Astrocyte (in vitro differentiated cells and primary cell): ENCODE results near the gene ARL9. TPM values are rescaled to one million over a fixed set of nuclear protein-coding genes. Genes with fewer than 3 reads are reported as not detected.

Experiments
- DNase-seq: peaks from one replicate; pipeline ENCODE4 v3.0.0-alpha.2; 2010; ENCODE audit warnings: low read depth
- FAIRE-seq: peaks from 2 replicates; lab custom pipeline; 2011; peaks lifted over from hg19 to GRCh38; lab: Jason Lieb, UNC
- H2AFZ ChIP-seq: 2 replicates; pipeline ENCODE4 v1.6.0; 2012; ENCODE audit warnings: low read depth, low read length, inconsistent platforms
- H3K27ac ChIP-seq: 2 replicates; pipeline ENCODE4 v1.5.1; 2011; ENCODE audit warnings: low read depth, low read length, inconsistent platforms
- H3K27me3 ChIP-seq: 2 replicates; pipeline ENCODE4 v1.6.0; 2011; ENCODE audit warnings: low read length, inconsistent platforms; ENCODE audit not compliant: insufficient read depth
- H3K36me3 ChIP-seq: 2 replicates; pipeline ENCODE4 v1.5.1; 2011; ENCODE audit warnings: low read length, inconsistent platforms; ENCODE audit not compliant: insufficient read depth
- H3K4me1 ChIP-seq: 2 replicates; pipeline ENCODE4 v1.5.1; 2011; ENCODE audit warnings: low read length, inconsistent platforms; ENCODE audit not compliant: insufficient read depth
- H3K4me2 ChIP-seq: 2 replicates; pipeline ENCODE4 v1.6.0; 2012; ENCODE audit warnings: low read length, inconsistent platforms
- H3K4me3 ChIP-seq: 2 replicates; pipeline ENCODE4 v1.5.1; 2011; ENCODE audit warnings: low read depth, mild to moderate bottlenecking, low read length, inconsistent platforms; ENCODE audit not compliant: insufficient read depth
- H3K79me2 ChIP-seq: 2 replicates; pipeline ENCODE4 v1.6.0; 2012; ENCODE audit warnings: mild to moderate bottlenecking, low read length, inconsistent platforms; ENCODE audit not compliant: insufficient read depth
- H3K9ac ChIP-seq: 2 replicates; pipeline ENCODE4 v1.6.0; 2012; ENCODE audit warnings: mild to moderate bottlenecking, low read length, inconsistent platforms
- H3K9me3 ChIP-seq: 2 replicates; pipeline ENCODE4 v1.5.1; 2012; ENCODE audit warnings: low read depth, mild to moderate bottlenecking, low read length, inconsistent platforms; ENCODE audit not compliant: insufficient read depth
- H4K20me1 ChIP-seq: 2 replicates; pipeline ENCODE4 v1.6.0; 2012; ENCODE audit warnings: low read length, inconsistent platforms; ENCODE audit not compliant: insufficient read depth
- H3K27ac Mint-ChIP-seq: one replicate; pipeline ENCODE4 v1.8.0; 2021; ENCODE audit warnings: mild to moderate bottlenecking, mixed read lengths; ENCODE audit not compliant: unreplicated experiment
- H3K27me3 Mint-ChIP-seq: one replicate; pipeline ENCODE4 v1.8.0; 2021; ENCODE audit warnings: low read depth, mixed read lengths; ENCODE audit not compliant: unreplicated experiment
- H3K36me3 Mint-ChIP-seq: one replicate; pipeline ENCODE4 v1.8.0; 2021; ENCODE audit warnings: low read depth, mixed read lengths; ENCODE audit not compliant: unreplicated experiment
- H3K4me1 Mint-ChIP-seq: one replicate; pipeline ENCODE4 v1.8.0; 2021; ENCODE audit warnings: low read depth, mixed read lengths; ENCODE audit not compliant: unreplicated experiment
- H3K4me3 Mint-ChIP-seq: one replicate; pipeline ENCODE4 v1.8.0; 2021; ENCODE audit warnings: mild to moderate bottlenecking, moderate library complexity, mixed read lengths; ENCODE audit not compliant: unreplicated experiment
- H3K9me3 Mint-ChIP-seq: one replicate; pipeline ENCODE4 v1.8.0; 2021; ENCODE audit warnings: mild to moderate bottlenecking, mixed read lengths; ENCODE audit not compliant: unreplicated experiment
- EZH2 ChIP-seq: IDR thresholded peaks from 2 replicates; pipeline ENCODE4 v1.6.1; 2012; ENCODE audit warnings: mild to moderate bottlenecking, low read length, inconsistent platforms; ENCODE audit not compliant: insufficient read depth
- total RNA-seq: library from RNA; stranded (reverse); gene quantifications from 2 replicates; pipeline ENCODE4 v1.2.1, GENCODE V29; 2021
- TF ChIP-seq, protein P1 (sequence below): IDR thresholded peaks from 2 replicates; pipeline ENCODE4 v1.5.1; 2011; ENCODE audit warnings: low read depth, mild to moderate bottlenecking, inconsistent platforms, low read length, moderate library complexity; ENCODE audit not compliant: insufficient read depth

ARL9 gene
- total RNA-seq, 1 donor from 2014 or later: 0.73 TPM

DNA sequence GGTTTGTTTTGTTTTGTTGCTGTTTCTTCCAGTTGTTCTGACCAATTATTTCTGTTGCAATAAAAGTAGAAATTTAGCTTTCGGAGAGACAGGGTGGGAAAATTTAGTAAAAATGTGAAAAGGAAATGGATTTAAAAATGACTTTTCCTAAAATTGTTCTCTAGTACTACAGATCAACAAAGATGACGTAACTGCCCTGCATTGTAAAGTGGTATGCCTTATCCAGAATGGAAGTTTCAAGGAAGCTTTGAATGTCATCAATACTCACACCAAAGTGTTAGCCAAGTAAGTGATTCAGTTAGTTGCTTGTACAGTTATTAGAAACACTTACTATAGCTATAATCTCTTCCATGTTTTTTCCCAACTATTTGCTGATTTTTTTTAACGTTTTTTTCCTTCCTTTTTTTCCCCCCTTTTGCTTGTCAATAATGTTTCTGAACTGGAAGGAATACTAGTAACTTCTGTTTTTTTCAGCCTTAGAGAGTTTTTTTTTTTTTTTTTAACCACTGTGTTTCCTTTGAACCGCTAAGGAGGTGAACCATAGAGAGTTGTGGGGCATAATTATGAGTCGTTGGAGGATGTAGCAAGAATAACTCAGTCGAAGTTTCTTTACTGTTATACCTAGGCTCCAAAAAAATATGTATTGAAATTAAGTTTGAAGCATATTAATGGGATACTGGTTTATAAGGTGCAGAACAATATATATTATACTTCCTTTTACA is 35.9 kb upstream of the ARL9 start:
- H3K27me3 Mint-ChIP-seq: no peaks in the 10 kb centered on the region
- no peak for TF ChIP-seq EZH2
- H2AFZ ChIP-seq: no peak overlapping the region
- H3K9ac ChIP-seq: peak overlapping the region; percentile 99
- H3K36me3 Mint-ChIP-seq: peaks cover 2% of the 10 kb centered on the region
- no peak overlapping the region for H3K4me3 ChIP-seq
- H3K27me3 ChIP-seq: no peaks in the 10 kb centered on the region
- H3K27ac ChIP-seq: no peak overlapping the region
- peaks cover 11% of the 10 kb centered on the region for H3K4me1 ChIP-seq
- FAIRE-seq (no peak), DNase-seq (no peak)
- H3K4me1 Mint-ChIP-seq: peaks cover 14% of the 10 kb centered on the region
- H3K9me3 ChIP-seq: no peaks in the 10 kb centered on the region
- peaks cover 76% of the 10 kb centered on the region for H3K79me2 ChIP-seq
- H3K27ac Mint-ChIP-seq: no peak overlapping the region
- peaks cover 38% of the 10 kb centered on the region for H4K20me1 ChIP-seq
- no peaks in the 10 kb centered on the region for H3K9me3 Mint-ChIP-seq
- H3K4me2 ChIP-seq: peak overlapping the region; percentile 99
- peaks cover 31% of the 10 kb centered on the region for H3K36me3 ChIP-seq
- peak overlapping the region; percentile 97 for H3K4me3 Mint-ChIP-seq

DNA sequence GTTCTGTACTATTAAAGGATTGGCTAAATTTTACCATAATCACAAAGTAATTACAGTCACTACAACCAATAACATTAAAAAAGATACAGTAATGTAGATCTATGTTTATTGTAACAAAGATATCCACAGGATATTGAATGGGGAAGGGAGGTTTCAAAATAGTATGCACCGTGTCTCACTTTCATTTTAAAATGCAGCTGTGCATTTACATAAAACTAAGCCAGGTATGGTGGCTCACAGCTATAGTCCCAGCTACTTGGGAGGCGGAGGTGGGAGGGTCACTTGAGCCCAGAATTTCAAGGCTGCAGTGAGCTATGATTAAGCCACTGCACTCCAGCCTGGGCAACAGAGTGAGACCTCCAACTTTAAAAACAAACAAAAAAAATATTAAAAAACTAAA is 29.7 kb upstream of the ARL9 start:
- no peaks in the 10 kb centered on the region for H3K4me1 ChIP-seq
- H3K36me3 ChIP-seq: peaks cover 45% of the 10 kb centered on the region
- Mint-ChIP-seq H3K27ac (no peak overlapping the region), H3K4me3 (no peak overlapping the region), H3K36me3 (peaks cover 23% of the 10 kb centered on the region), H3K4me1 (no peaks in the 10 kb centered on the region), H3K27me3 (no peaks in the 10 kb centered on the region), H3K9me3 (no peaks in the 10 kb centered on the region)
- H3K4me3 ChIP-seq: no peak overlapping the region
- H2AFZ ChIP-seq: no peak overlapping the region
- peaks cover 13% of the 10 kb centered on the region for H3K79me2 ChIP-seq
- FAIRE-seq: no peak
- DNase-seq: no peak
- no peak overlapping the region for H3K9ac ChIP-seq
- H3K27ac ChIP-seq: no peak overlapping the region
- peaks cover 6% of the 10 kb centered on the region for H4K20me1 ChIP-seq
- H3K9me3 ChIP-seq: no peaks in the 10 kb centered on the region
- H3K27me3 ChIP-seq: no peaks in the 10 kb centered on the region
- H3K4me2 ChIP-seq: no peak overlapping the region
- TF ChIP-seq, protein P1, sequence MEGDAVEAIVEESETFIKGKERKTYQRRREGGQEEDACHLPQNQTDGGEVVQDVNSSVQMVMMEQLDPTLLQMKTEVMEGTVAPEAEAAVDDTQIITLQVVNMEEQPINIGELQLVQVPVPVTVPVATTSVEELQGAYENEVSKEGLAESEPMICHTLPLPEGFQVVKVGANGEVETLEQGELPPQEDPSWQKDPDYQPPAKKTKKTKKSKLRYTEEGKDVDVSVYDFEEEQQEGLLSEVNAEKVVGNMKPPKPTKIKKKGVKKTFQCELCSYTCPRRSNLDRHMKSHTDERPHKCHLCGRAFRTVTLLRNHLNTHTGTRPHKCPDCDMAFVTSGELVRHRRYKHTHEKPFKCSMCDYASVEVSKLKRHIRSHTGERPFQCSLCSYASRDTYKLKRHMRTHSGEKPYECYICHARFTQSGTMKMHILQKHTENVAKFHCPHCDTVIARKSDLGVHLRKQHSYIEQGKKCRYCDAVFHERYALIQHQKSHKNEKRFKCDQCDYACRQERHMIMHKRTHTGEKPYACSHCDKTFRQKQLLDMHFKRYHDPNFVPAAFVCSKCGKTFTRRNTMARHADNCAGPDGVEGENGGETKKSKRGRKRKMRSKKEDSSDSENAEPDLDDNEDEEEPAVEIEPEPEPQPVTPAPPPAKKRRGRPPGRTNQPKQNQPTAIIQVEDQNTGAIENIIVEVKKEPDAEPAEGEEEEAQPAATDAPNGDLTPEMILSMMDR: no peak

DNA sequence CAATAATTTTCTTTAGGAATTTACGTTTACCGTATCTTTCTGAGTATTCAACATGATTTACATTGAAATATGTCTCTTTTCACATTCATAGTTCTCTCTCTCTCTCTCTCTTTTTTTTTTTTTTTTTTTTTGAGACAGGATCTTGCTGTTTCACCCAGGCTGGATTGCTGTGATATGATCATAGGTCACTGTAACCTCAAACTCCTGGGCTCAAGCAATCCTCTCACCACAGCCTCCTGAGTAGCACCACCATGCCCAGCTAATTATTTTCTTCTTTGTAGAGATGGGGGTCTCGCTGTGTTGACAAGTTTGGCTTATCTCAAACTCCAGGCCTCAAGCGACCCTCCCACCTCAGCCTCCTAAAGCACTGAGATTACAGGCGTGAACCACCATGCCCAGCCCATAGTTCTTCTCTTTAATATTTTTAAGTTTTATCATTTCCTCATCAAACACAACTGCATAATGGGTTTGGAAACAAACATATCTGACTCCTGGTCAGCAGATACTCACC is 28.3 kb upstream of the ARL9 start:
- no peaks in the 10 kb centered on the region for H3K27me3 Mint-ChIP-seq
- Histone ChIP-seq H3K79me2 (peaks cover 4% of the 10 kb centered on the region), H3K27me3 (no peaks in the 10 kb centered on the region), H3K36me3 (peaks cover 39% of the 10 kb centered on the region), H3K27ac (no peak overlapping the region), H2AFZ (no peak overlapping the region), H3K9me3 (no peaks in the 10 kb centered on the region), H3K9ac (no peak overlapping the region), H3K4me3 (no peak overlapping the region), H4K20me1 (no peaks in the 10 kb centered on the region), H3K4me1 (no peaks in the 10 kb centered on the region), H3K4me2 (no peak overlapping the region)
- TF ChIP-seq, protein P1: no peak
- no peak for TF ChIP-seq EZH2
- no peaks in the 10 kb centered on the region for H3K9me3 Mint-ChIP-seq
- no peak overlapping the region for H3K27ac Mint-ChIP-seq
- DNase-seq (no peak), FAIRE-seq (no peak)
- H3K4me1 Mint-ChIP-seq: no peaks in the 10 kb centered on the region
- peaks cover 23% of the 10 kb centered on the region for H3K36me3 Mint-ChIP-seq
- H3K4me3 Mint-ChIP-seq: peak overlapping the region; percentile 54
